Measurements from ENCODE around the gene FXYD1.

The FXYD1 gene

DNA sequence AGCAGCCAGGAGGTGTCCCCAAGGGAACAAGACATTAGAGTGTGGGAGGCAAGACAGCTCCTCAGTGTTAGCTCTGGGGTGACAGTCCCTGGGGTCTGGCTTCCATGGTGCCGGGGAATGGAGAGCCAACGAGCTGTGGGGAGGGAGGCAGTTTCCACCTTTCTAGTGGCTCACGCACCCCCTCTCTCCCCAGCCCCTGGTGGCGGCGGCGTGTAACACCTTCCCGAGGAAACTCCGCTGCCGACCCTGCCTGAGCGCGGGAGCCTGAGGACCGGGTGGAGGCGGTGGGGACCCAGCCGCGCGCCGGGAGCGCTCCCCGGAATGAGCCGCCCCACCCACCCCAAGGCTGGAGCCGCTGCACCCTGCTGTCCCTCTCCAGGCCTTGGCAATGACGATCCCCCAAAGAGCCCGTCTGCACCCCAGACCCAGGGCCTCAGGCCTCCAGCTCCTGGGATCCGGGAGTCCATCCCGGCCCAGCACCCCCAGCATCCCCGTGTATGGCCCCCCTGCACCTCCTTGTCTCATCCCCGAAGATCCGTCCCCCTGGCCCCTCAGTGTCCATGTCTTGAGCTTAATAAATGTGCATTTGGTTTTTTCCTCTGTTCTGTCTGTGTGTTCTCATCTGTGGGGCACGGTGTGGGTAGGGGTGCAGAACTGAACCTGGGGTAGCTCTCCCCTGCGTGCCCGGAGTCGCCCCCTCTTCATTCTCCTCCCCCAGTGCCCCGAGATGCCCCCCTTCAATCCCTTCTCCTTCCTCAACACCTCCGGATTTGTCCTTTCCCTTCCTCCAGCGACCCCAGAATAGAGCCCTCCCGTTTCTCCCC is 15.3 kb downstream of the FXYD1 start:
- ChIA-PET CTCF (interaction anchor here (2.0 kb wide), 1 partner anchor 12 kb away, joined by 7 read pairs; no protein-coding TSS in a partner anchor), POLR2A (interaction anchor here (1.1 to 2.1 kb wide), 3 partner anchors 12 to 110 kb away, joined by 3 to 7 read pairs (median 3); no protein-coding TSS in a partner anchor)
- peak; percentile 50 for DNase-seq (ENCODE audit: extremely low spot score)
- no peak for TF ChIP-seq TARDBP (IDR thresholded peaks at IDR 0.05)
- TF ChIP-seq SP1 (IDR thresholded peaks at IDR 0.05): no peak
- no peak for TF ChIP-seq SUZ12 (IDR thresholded peaks at IDR 0.05)
- no peak for TF ChIP-seq FOXK2 (IDR thresholded peaks at IDR 0.05)
- TF ChIP-seq, protein P1, sequence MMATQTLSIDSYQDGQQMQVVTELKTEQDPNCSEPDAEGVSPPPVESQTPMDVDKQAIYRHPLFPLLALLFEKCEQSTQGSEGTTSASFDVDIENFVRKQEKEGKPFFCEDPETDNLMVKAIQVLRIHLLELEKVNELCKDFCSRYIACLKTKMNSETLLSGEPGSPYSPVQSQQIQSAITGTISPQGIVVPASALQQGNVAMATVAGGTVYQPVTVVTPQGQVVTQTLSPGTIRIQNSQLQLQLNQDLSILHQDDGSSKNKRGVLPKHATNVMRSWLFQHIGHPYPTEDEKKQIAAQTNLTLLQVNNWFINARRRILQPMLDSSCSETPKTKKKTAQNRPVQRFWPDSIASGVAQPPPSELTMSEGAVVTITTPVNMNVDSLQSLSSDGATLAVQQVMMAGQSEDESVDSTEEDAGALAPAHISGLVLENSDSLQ (IDR thresholded peaks at IDR 0.05): no peak
- no peak for TF ChIP-seq ARNT (IDR thresholded peaks at IDR 0.05)
- TF ChIP-seq HDGF (IDR thresholded peaks at IDR 0.05; ENCODE audit: borderline replicate concordance): no peak
- no peak for TF ChIP-seq LEF1 (IDR thresholded peaks at IDR 0.05; ENCODE audit: borderline replicate concordance)
- TF ChIP-seq FOXA1 (IDR thresholded peaks at IDR 0.05): no peak
- no peak for TF ChIP-seq L3MBTL2 (conservative IDR thresholded peaks at IDR 0.05)
- no peak for TF ChIP-seq NFRKB (IDR thresholded peaks at IDR 0.05)
- TF ChIP-seq BHLHE40 (IDR thresholded peaks at IDR 0.05; ENCODE audit: borderline replicate concordance): no peak
- TF ChIP-seq ELF4 (IDR thresholded peaks at IDR 0.05): no peak
- TF ChIP-seq FOXM1 (IDR thresholded peaks at IDR 0.05; ENCODE audit: borderline replicate concordance): no peak
- TF ChIP-seq CTBP1 (IDR thresholded peaks at IDR 0.05; ENCODE audit: borderline replicate concordance): no peak
- TF ChIP-seq ZNF384 (IDR thresholded peaks at IDR 0.05): no peak

DNA sequence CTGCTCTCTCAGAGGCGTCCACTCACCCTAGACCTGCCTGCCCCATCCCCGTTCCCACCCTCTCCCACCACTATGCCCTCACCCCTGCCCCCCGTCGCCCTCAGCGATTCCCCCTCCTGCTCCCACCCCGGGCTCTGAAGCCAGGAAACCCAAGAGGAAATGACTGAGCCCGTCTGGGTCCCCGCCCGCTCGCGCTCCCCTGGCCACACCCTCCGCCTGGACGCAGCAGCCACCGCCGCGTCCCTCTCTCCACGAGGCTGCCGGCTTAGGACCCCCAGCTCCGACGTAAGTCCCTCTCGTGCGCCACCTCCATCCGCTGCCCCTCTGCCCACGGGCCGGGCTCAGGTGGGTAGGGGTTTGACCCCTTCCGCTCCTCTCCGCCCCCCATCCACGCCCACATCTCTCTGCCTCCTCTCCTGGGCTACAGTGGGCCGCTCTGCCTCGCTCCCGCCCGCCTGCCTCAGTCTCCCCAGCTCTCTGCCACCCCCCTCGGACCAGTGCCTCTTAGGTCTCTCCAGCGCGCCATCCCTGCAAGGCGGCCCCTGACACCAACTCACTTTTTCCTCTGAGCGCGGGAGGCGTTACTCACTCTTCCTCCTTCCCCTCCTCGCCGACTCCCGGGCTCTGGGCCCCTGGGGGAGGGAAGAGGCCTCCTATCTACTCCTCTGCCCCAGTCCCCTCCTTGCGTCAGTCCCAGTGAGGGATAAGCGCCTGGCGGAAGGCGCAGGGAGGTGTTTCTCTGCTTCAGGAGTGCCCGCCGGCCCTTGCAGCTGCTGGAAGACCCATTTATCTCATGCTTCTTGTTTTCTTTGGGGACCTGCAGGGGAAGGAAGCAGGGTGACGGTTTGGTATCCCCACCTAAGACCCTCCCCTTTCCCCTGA is 16.1 kb downstream of the FXYD1 start, which contains the start of gene FXYD5:
TSS of gene FXYD5 (plus strand) at position 211 of the 882 bp plus-strand sequence. CDS start 816 bp downstream, outside the sequence.
- POLR2A ChIA-PET: interaction anchor here (1.1 to 2.1 kb wide), 3 partner anchors 13 to 109 kb away, joined by 3 to 7 read pairs (median 3); no protein-coding TSS in a partner anchor
- TF ChIP-seq CTBP1 (IDR thresholded peaks at IDR 0.05; ENCODE audit: borderline replicate concordance) (no peak), L3MBTL2 (conservative IDR thresholded peaks at IDR 0.05) (peak; percentile 78)
- DNase-seq (ENCODE audit: extremely low spot score): peak; percentile 57
- CTCF ChIA-PET: interaction anchor here (2.0 kb wide), 1 partner anchor 13 kb away, joined by 7 read pairs; no protein-coding TSS in a partner anchor

DNA sequence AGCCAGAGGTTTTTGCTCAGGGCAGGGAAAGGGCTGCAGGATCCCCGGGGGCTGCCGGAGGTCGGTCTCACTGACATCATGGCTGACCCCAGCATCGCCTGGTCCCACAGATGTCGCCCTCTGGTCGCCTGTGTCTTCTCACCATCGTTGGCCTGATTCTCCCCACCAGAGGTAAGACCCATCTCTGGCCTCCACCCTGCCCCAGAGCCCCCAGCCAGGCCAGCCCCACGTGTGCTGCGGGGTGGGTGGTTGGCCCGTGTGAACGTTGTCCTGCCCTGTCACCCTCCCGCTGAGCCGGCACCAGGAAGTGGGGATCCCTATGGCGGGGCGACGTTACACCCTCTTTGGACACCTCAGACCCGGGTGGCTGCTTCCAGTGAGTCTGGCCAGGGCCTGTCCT is 16.8 kb downstream of the FXYD1 start:
- no peak for TF ChIP-seq FOXA1 (IDR thresholded peaks at IDR 0.05)
- no peak for TF ChIP-seq BHLHE40 (IDR thresholded peaks at IDR 0.05; ENCODE audit: borderline replicate concordance)
- no peak for TF ChIP-seq CTBP1 (IDR thresholded peaks at IDR 0.05; ENCODE audit: borderline replicate concordance)
- TF ChIP-seq LEF1 (IDR thresholded peaks at IDR 0.05; ENCODE audit: borderline replicate concordance): no peak
- no peak for TF ChIP-seq ELF4 (IDR thresholded peaks at IDR 0.05)
- no peak for TF ChIP-seq FOXM1 (IDR thresholded peaks at IDR 0.05; ENCODE audit: borderline replicate concordance)
- no peak for TF ChIP-seq L3MBTL2 (conservative IDR thresholded peaks at IDR 0.05)
- TF ChIP-seq, protein P1 (IDR thresholded peaks at IDR 0.05): no peak
- TF ChIP-seq SP1 (IDR thresholded peaks at IDR 0.05): no peak
- TF ChIP-seq FOXK2 (IDR thresholded peaks at IDR 0.05): no peak
- TF ChIP-seq ARNT (IDR thresholded peaks at IDR 0.05): no peak
- TF ChIP-seq NFRKB (IDR thresholded peaks at IDR 0.05): no peak
- TF ChIP-seq TARDBP (IDR thresholded peaks at IDR 0.05): no peak
- TF ChIP-seq HDGF (IDR thresholded peaks at IDR 0.05; ENCODE audit: borderline replicate concordance): no peak
- TF ChIP-seq ZNF384 (IDR thresholded peaks at IDR 0.05): no peak
- TF ChIP-seq SUZ12 (IDR thresholded peaks at IDR 0.05): no peak
- ChIA-PET CTCF (no interaction called here), POLR2A (interaction anchor here (1.5 to 2.1 kb wide), 2 partner anchors 14 to 27 kb away, joined by 3 to 7 read pairs; no protein-coding TSS in a partner anchor)
- no peak for DNase-seq (ENCODE audit: extremely low spot score)

DNA sequence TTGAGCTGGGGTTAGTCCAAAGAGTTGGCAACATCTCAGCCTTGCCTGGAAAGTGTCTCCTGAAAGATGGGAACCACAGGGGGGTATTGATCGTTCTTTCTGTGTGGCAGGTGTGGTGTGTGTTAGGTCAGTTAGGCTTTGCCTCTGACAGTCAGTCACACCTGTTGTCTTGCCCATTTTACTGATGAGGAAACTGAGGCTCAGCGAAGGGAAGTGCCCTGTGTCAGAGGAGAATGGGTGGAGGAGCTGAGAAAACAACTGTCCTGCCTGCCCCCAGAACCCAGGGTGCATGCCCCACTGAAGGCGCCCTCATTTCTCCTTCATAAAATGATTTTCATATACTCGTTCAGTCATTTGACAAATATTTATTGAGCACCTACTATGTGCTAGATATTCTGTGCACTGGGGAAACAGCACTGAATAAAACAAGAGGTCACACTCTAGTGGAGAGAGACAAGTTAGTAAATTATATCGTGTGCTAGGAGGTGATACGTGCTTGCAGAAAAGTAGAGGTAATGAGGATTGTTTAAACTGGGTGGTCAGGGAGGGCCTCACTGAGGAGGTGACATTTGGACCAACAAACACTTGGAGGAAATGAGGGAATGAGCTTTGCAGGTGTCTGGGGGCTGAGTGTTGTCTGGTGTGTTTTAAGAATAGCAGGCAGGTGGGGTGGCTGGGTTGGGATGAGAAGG is 17.5 kb downstream of the FXYD1 start:
- TF ChIP-seq ARNT (IDR thresholded peaks at IDR 0.05) (no peak), NFRKB (IDR thresholded peaks at IDR 0.05) (no peak), SUZ12 (IDR thresholded peaks at IDR 0.05) (no peak)
- ChIA-PET POLR2A (no interaction called here), CTCF (no interaction called here)
- no peak for DNase-seq (ENCODE audit: extremely low spot score)

DNA sequence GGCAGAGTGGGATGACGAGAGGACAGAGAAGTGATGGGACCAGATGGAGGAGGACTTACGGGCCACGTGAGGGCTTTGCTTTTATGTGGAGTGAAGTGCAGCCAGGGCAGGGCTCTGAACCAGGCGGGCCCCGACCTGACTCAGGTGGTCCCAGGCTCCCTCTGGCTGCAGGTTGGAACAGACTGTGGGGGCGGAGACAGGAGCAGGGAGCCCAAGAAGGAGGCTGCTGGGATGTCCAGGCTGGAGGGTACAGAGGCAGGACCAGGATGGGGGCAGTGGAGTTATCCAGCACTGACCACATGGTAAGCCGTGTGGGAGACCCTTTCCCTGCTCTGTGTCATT is 18.0 kb downstream of the FXYD1 start:
- DNase-seq (ENCODE audit: extremely low spot score): no peak
- TF ChIP-seq FOXK2 (IDR thresholded peaks at IDR 0.05) (no peak), BHLHE40 (IDR thresholded peaks at IDR 0.05; ENCODE audit: borderline replicate concordance) (no peak), L3MBTL2 (conservative IDR thresholded peaks at IDR 0.05) (no peak), FOXA1 (IDR thresholded peaks at IDR 0.05) (no peak), ELF4 (IDR thresholded peaks at IDR 0.05) (no peak), ZNF384 (IDR thresholded peaks at IDR 0.05) (no peak), SP1 (IDR thresholded peaks at IDR 0.05) (no peak), ARNT (IDR thresholded peaks at IDR 0.05) (no peak), HDGF (IDR thresholded peaks at IDR 0.05; ENCODE audit: borderline replicate concordance) (no peak), SUZ12 (IDR thresholded peaks at IDR 0.05) (no peak)
- TF ChIP-seq, protein P1 (IDR thresholded peaks at IDR 0.05): no peak
- ChIA-PET CTCF (no interaction called here), POLR2A (no interaction called here)
